HFFc6 (cell line): ENCODE data around the gene NONO. TPM values are rescaled to one million over a fixed set of nuclear protein-coding genes. Genes with fewer than 3 reads are reported as not detected.

Experiments used
- DNase-seq: peaks from one replicate; pipeline ENCODE4 v3.0.0-alpha.2; 2018
- H3K27ac Mint-ChIP-seq: 2 replicates; pipeline ENCODE4 v1.8.0; 2020; ENCODE audit warnings: mild to moderate bottlenecking, mixed read lengths
- H3K27me3 Mint-ChIP-seq: 2 replicates; pipeline ENCODE4 v1.8.0; 2021; ENCODE audit warnings: mild to moderate bottlenecking, moderate library complexity, mixed read lengths; ENCODE audit not compliant: insufficient read depth
- H3K36me3 Mint-ChIP-seq: 2 replicates; pipeline ENCODE4 v1.8.0; 2021; ENCODE audit warnings: low read depth, mixed read lengths
- H3K4me1 Mint-ChIP-seq: 2 replicates; pipeline ENCODE4 v1.8.0; 2020; ENCODE audit warnings: low read depth, mixed read lengths
- H3K4me3 Mint-ChIP-seq: 2 replicates; pipeline ENCODE4 v1.8.0; 2020; ENCODE audit warnings: mild to moderate bottlenecking, moderate library complexity, mixed read lengths
- H3K9me3 Mint-ChIP-seq: 2 replicates; pipeline ENCODE4 v1.8.0; 2020; ENCODE audit warnings: mild to moderate bottlenecking, mixed read lengths
- long read RNA-seq: library from polyadenylated mRNA; unstranded; transcript quantifications from one replicate; pipeline ENCODE4 v2.0.0, GENCODE V29; 2019
- total RNA-seq, 6 experiments: library from RNA; stranded (reverse); fragmentation: NEBNext Ultra II Directional; extraction: Animal tissue kit (Norgen Biotek cat#: 25700); gene quantifications; 2 replicates in 1 of 6; 3 replicates in 5 of 6; pipeline ENCODE4 v1.2.3, GENCODE V29; 2021
- TF ChIP-seq, protein P1 (sequence below): fragments of 200-600 bp; sonication (generic); IDR thresholded peaks from 2 replicates; pipeline ENCODE4 v1.5.0; 2021; ENCODE audit warnings: antibody characterized with exemption, mild to moderate bottlenecking

NONO gene, protein sequence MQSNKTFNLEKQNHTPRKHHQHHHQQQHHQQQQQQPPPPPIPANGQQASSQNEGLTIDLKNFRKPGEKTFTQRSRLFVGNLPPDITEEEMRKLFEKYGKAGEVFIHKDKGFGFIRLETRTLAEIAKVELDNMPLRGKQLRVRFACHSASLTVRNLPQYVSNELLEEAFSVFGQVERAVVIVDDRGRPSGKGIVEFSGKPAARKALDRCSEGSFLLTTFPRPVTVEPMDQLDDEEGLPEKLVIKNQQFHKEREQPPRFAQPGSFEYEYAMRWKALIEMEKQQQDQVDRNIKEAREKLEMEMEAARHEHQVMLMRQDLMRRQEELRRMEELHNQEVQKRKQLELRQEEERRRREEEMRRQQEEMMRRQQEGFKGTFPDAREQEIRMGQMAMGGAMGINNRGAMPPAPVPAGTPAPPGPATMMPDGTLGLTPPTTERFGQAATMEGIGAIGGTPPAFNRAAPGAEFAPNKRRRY
- 100 to 1,000 TPM; 367 to 495 (median 421) TPM for total RNA-seq
- long read RNA-seq, transcript NONO-201 (12 exons, 2,713 nt), result major isoform, 277 of 426 reads
- long read RNA-seq, transcript NONO-202 (11 exons, 2,606 nt), result minor isoform, 10 of 426 reads
- long read RNA-seq, transcript NONO-203 (13 exons, 1,921 nt), result minor isoform, 15 of 426 reads
- long read RNA-seq, partial matches to known transcripts, result 104 of 426 reads
- long read RNA-seq, other reads (novel, unspliced or antisense), result 19 of 426 reads

DNA sequence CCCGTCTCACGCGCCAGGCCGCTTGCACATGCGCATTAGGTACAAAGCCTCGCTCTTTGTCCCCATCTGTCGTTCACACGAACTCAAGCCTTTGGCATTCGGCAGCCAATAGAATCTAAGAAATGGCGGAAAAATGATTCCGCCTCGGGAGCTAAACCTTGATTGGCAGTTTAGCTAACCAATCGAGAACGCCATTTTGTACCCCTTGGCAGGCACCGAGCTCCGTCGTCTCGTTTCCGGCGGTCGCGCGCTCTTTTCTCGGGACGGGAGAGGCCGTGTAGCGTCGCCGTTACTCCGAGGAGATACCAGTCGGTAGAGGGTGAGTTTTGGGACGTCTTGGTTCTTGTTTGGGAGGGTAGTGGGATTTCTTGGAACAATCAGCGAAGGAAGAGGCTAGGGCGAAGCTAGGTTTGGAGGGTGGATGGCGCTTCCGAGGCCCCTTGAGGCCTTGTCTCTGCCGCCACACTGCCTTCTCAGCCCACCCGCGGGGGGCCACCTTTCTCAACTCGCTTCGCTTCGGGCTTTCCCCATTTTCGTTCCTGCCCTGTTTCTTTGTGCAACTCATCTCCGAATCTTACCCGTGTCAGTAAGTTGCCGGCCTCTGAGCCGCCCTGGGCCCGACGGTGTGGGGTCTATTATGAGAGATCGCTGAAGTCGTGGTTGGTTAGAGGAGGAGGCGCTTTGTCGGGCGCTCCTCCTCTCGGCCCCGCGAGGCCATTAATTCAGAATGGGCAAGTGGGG, at the start of gene NONO:
TSS of gene NONO (plus strand) at position 233 of the 741 bp plus-strand sequence. CDS start 7,003 bp downstream, outside the sequence.
- Mint-ChIP-seq H3K4me3 (peak within 1 kb of the TSS; percentile 99), H3K4me1 (peaks cover 22% of the 10 kb centered on the region), H3K27ac (peak within 1 kb of the TSS; percentile 100), H3K27me3 (peaks cover 7% of the 10 kb centered on the region; the same call in 1 of the 2 replicates), H3K9me3 (no peaks in the 10 kb centered on the region), H3K36me3 (peaks cover 27% of the 10 kb centered on the region)
- peak; percentile 99 for DNase-seq
- TF ChIP-seq, protein P1, sequence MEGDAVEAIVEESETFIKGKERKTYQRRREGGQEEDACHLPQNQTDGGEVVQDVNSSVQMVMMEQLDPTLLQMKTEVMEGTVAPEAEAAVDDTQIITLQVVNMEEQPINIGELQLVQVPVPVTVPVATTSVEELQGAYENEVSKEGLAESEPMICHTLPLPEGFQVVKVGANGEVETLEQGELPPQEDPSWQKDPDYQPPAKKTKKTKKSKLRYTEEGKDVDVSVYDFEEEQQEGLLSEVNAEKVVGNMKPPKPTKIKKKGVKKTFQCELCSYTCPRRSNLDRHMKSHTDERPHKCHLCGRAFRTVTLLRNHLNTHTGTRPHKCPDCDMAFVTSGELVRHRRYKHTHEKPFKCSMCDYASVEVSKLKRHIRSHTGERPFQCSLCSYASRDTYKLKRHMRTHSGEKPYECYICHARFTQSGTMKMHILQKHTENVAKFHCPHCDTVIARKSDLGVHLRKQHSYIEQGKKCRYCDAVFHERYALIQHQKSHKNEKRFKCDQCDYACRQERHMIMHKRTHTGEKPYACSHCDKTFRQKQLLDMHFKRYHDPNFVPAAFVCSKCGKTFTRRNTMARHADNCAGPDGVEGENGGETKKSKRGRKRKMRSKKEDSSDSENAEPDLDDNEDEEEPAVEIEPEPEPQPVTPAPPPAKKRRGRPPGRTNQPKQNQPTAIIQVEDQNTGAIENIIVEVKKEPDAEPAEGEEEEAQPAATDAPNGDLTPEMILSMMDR, result no peak; the same call in none of the 2 replicates

DNA sequence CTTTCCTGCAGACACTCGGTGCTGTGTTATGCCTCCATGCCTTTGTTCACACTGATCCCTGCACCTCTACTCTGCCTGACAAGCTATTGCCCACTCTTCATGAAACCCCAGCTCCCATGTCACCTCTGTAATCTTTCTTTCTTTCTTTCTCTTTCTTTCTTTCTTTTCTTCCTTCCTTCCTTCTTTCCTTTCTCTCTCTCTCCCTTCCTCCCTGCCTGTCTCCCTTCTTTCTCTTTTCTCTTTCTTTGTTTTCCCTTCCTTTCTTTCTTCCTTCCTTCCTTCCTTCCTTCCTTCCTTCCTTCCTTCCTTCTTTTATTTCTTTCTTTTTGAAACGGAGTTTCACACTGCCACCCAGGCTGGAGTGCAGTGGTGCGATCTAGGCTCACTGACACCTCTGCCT, 48.0 kb upstream of the NONO start:
- H3K4me1 Mint-ChIP-seq, result 0 out of 2 replicates have a peak, but pooled peaks cover 6% of the 10 kb centered on the region
- TF ChIP-seq, protein P1, result no peak
- H3K27ac Mint-ChIP-seq, result no peak overlapping the region
- H3K4me3 Mint-ChIP-seq, result no peak overlapping the region
- peaks cover 4% of the 10 kb centered on the region; the same call in 1 of the 2 replicates for H3K27me3 Mint-ChIP-seq
- H3K36me3 Mint-ChIP-seq, result peaks cover 11% of the 10 kb centered on the region
- DNase-seq, result no peak
- H3K9me3 Mint-ChIP-seq, result no peaks in the 10 kb centered on the region

DNA sequence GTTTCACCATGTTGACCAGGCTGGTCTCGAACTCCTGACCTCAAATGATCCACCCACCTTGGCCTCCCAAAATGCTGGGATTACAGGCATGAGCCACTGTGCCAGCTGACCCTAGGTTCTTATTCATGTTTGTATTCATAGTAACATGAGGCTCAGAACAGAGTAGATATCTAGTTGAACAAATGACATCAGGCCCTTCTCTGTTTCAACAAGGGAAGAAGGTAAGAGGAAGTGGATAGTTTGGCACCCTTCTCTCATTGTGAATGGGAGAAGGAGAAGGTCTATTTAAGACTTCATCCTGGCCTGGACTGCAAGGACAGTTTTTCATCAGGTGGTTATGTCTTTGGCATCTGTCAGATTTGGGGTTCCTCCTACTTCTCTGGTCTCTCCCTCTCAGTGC, 46.6 kb upstream of the NONO start:
- TF ChIP-seq, protein P1, result no peak
- H3K27ac Mint-ChIP-seq, result no peak overlapping the region
- 0 out of 2 replicates have a peak, but pooled peaks cover 6% of the 10 kb centered on the region for H3K4me1 Mint-ChIP-seq
- H3K27me3 Mint-ChIP-seq, result peaks cover 4% of the 10 kb centered on the region; the same call in 1 of the 2 replicates
- no peak for DNase-seq
- H3K36me3 Mint-ChIP-seq, result peaks cover 21% of the 10 kb centered on the region
- H3K4me3 Mint-ChIP-seq, result no peak overlapping the region
- H3K9me3 Mint-ChIP-seq, result no peaks in the 10 kb centered on the region

DNA sequence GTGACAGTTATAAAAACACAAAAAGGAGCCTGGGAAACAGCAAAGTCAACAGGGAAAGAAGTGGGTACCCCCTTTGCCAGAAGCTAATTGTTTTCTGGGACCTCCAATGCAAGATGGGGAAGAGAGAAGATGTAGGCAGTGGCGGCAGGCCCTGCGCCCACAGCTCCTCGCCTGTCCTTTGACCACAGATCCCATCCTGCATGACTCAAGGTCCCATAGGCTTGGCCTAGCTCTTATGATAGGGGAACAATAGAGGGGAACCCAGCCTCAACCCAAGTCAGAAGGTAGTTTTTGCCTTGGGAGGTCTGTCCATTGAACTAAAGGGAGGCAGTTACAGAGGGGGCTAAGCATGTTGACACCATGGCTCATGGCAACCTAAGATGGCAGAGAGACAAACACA, 43.7 kb upstream of the NONO start:
- TF ChIP-seq, protein P1, result no peak
- H3K27me3 Mint-ChIP-seq, result peaks cover 3% of the 10 kb centered on the region; the same call in 1 of the 2 replicates
- H3K36me3 Mint-ChIP-seq, result peaks cover 21% of the 10 kb centered on the region
- no peak for DNase-seq
- H3K4me1 Mint-ChIP-seq, result 0 out of 2 replicates have a peak, but pooled peaks cover 6% of the 10 kb centered on the region
- H3K4me3 Mint-ChIP-seq, result no peak overlapping the region
- no peaks in the 10 kb centered on the region for H3K9me3 Mint-ChIP-seq
- no peak overlapping the region for H3K27ac Mint-ChIP-seq

DNA sequence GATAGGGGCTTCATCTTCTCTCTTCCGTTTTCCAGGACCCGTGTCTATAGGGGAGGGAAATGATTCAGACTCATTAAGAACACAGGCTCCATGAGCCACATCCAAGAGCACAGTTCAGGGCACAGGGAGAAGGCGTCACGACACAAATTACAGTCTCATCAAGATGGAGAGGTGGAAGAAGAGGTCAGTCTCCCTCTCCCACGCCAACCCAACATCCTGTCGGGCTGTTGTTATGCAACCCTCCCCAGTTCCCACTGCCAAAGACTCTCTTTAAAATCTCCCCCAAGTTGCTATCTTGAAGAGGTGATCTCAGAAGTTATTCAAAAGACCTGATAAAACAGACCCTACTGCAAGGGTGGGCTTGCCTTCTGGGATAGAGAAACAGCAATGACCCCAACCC, 42.1 kb upstream of the NONO start:
- H3K27ac Mint-ChIP-seq, result no peak overlapping the region
- 0 out of 2 replicates have a peak, but pooled peaks cover 6% of the 10 kb centered on the region for H3K4me1 Mint-ChIP-seq
- H3K9me3 Mint-ChIP-seq, result no peaks in the 10 kb centered on the region
- H3K27me3 Mint-ChIP-seq, result no peaks in the 10 kb centered on the region
- no peak for DNase-seq
- TF ChIP-seq, protein P1, result no peak
- peaks cover 24% of the 10 kb centered on the region for H3K36me3 Mint-ChIP-seq
- no peak overlapping the region for H3K4me3 Mint-ChIP-seq
